ENCODE results near the gene GRAMD1B.

GRCh38 chr11:123608945-123609344 lies 178.9 kb downstream of the GRAMD1B start:
- TF ChIP-seq CTCF (IDR thresholded peaks at IDR 0.05) (no peak), POLR2A (IDR thresholded peaks at IDR 0.05) (no peak)

Measured in esophagus squamous epithelium (tissue), 4 donors.